C4-2B (cell line): ENCODE data around the gene ALOX15B.

Experiments used
- ZFX ChIP-seq: fragments of 450-650 bp; IDR thresholded peaks from 2 replicates; pipeline ENCODE4 v1.6.1; 2017
- TF ChIP-seq, protein P1 (sequence below): fragments of 450-650 bp; conservative IDR thresholded peaks from 2 replicates; pipeline ENCODE4 v1.5.1; 2017; ENCODE audit warnings: mild to moderate bottlenecking

DNA sequence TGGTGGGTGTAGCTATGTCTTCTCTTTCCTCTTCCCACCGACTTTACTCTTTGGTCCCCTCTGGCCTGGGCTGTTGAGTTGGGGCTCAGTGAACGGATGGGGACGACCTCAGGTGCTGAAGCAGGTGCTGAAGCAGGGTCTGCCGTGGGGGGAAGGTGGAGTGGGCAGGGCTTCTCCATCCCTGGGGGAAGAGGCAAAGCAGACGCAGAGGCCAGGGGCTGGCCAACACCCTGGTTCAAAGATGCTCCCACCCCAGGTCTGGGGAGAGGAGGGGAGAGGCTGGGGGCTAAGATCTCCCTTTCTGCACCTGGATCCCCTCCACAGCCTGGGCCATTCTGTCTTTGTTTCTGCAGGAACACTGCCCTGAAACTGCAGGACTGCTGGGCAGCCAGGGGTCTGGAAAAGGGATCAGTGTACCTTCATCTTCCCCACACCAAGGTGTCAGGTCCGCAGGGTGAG lies 25.7 kb downstream of the ALOX15B start:
- TF ChIP-seq, protein P1, sequence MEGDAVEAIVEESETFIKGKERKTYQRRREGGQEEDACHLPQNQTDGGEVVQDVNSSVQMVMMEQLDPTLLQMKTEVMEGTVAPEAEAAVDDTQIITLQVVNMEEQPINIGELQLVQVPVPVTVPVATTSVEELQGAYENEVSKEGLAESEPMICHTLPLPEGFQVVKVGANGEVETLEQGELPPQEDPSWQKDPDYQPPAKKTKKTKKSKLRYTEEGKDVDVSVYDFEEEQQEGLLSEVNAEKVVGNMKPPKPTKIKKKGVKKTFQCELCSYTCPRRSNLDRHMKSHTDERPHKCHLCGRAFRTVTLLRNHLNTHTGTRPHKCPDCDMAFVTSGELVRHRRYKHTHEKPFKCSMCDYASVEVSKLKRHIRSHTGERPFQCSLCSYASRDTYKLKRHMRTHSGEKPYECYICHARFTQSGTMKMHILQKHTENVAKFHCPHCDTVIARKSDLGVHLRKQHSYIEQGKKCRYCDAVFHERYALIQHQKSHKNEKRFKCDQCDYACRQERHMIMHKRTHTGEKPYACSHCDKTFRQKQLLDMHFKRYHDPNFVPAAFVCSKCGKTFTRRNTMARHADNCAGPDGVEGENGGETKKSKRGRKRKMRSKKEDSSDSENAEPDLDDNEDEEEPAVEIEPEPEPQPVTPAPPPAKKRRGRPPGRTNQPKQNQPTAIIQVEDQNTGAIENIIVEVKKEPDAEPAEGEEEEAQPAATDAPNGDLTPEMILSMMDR, result no peak
- no peak for TF ChIP-seq ZFX
